Measurements from ENCODE around the gene GHRHR. TPM values are rescaled to one million over a fixed set of nuclear protein-coding genes. Genes with fewer than 3 reads are reported as not detected.

Gene GHRHR
- total RNA-seq, 1 donor from 2014 or later: not detected

DNA sequence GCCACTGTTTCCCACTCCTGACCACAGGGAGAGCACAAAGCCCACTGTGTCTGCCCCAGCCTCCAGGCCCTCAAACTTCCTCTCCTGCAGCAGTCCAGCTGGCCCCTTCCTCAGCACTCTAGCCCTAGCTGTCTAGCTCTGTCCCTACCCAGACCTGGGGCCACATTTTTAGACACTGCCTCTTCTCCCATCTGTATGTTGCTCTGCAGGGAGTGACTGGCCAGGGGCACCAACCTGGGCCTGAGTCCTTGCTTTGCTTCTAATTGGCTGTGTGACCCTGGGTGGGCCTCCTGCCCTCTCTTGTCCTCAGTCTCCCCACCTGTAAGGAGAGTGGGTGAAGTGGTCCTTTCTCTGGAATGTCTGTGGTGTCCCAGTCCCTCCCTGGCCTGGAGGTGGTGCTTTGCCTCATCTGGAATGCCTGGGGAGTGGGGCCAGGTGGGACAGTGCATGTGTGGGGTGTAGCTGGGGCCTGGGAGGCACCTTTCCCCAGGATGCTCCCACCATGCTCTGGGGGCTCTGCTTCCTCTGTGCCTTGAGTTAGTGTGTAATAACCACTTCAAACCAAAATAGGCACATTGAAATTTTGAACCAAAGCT lies 27.0 kb upstream of the GHRHR start:
- no peak for DNase-seq (ENCODE audit: extremely low spot score, unreplicated experiment)
- H3K9me3 Mint-ChIP-seq: no peaks in the 10 kb centered on the region

DNA sequence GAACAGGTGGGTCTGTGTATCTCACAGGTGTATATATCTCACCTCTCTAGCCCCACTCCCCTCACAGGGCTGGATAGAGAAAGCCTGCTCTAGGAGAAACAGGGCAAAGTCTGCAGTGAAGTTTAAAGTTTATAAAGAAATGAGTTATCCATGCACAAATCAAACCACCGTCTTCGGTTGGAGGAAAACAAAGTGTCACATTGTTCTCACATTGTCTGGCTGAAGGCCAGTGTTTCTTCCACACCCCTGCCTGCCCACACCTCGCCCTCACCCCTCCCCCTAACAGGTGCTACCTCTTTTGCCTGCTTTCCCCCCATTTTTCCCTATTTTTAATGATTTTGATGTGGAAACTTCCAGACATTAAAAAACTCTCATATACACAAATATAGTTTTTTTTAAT lies 26.3 kb upstream of the GHRHR start:
- H3K4me1 Mint-ChIP-seq (ENCODE audit: unreplicated experiment): peaks cover under 1% of the 10 kb centered on the region
- no peaks in the 10 kb centered on the region for H3K36me3 Mint-ChIP-seq
- no peak overlapping the region for H3K27ac Mint-ChIP-seq
- no peak for DNase-seq (ENCODE audit: extremely low spot score, unreplicated experiment)
- TF ChIP-seq, protein P1, sequence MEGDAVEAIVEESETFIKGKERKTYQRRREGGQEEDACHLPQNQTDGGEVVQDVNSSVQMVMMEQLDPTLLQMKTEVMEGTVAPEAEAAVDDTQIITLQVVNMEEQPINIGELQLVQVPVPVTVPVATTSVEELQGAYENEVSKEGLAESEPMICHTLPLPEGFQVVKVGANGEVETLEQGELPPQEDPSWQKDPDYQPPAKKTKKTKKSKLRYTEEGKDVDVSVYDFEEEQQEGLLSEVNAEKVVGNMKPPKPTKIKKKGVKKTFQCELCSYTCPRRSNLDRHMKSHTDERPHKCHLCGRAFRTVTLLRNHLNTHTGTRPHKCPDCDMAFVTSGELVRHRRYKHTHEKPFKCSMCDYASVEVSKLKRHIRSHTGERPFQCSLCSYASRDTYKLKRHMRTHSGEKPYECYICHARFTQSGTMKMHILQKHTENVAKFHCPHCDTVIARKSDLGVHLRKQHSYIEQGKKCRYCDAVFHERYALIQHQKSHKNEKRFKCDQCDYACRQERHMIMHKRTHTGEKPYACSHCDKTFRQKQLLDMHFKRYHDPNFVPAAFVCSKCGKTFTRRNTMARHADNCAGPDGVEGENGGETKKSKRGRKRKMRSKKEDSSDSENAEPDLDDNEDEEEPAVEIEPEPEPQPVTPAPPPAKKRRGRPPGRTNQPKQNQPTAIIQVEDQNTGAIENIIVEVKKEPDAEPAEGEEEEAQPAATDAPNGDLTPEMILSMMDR (conservative IDR thresholded peaks at IDR 0.05): no peak
- H3K4me3 Mint-ChIP-seq: no peak overlapping the region
- peaks cover 27% of the 10 kb centered on the region for H3K27me3 Mint-ChIP-seq
- H3K9me3 Mint-ChIP-seq: no peaks in the 10 kb centered on the region

More for the DNA sequence above, 27.0 kb upstream of the GHRHR start:
- TF ChIP-seq, protein P1 (conservative IDR thresholded peaks at IDR 0.05): no peak
- peaks cover 23% of the 10 kb centered on the region for H3K27me3 Mint-ChIP-seq
- H3K4me3 Mint-ChIP-seq: no peak overlapping the region
- no peak overlapping the region for H3K27ac Mint-ChIP-seq
- H3K36me3 Mint-ChIP-seq: no peaks in the 10 kb centered on the region
- H3K4me1 Mint-ChIP-seq (ENCODE audit: unreplicated experiment): peaks cover 5% of the 10 kb centered on the region

DNA sequence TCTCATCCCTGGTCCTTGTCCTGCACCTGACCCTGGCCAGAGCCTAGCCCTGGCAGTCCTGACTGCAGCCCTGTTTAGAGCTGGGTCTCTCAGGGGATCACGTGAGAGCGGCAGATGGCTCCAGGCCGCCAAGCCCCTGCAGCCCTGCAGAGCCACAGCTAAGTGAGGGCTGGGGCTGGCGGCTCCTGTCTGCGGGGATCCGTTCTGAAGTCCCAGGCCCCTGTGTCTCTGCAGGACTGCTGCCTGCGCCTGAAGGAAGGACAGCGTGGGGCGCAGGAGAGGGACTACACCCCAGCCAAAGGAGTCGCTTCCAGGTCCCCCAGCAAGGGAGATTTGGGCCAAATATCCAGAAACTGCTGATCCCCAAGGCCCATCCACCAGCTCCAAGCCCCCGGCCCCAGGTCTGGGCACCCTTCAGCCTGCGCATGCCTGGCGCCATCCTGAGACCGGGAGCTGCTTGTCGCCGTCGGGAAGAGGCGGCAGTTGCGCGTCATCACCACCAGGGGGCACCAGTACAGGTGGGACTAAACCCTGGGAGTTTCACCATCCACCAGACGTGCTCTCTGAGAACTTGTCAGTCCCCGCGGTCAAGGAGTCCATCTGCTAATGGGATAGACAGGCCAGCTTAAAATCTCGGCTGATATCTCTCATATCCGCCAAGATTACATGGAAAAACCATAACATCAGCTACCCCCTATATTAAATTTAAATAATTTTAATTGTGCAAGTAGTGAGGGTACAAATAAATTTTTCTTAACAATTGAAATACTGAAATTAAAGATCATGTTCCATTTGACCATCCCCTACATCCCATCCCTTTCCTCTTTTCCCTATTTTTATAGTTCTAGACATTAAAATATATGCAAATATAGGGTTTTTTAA lies 25.1 kb upstream of the GHRHR start:
- TF ChIP-seq, protein P1 (conservative IDR thresholded peaks at IDR 0.05): peak; percentile 99
- H3K27me3 Mint-ChIP-seq: peaks cover 36% of the 10 kb centered on the region

DNA sequence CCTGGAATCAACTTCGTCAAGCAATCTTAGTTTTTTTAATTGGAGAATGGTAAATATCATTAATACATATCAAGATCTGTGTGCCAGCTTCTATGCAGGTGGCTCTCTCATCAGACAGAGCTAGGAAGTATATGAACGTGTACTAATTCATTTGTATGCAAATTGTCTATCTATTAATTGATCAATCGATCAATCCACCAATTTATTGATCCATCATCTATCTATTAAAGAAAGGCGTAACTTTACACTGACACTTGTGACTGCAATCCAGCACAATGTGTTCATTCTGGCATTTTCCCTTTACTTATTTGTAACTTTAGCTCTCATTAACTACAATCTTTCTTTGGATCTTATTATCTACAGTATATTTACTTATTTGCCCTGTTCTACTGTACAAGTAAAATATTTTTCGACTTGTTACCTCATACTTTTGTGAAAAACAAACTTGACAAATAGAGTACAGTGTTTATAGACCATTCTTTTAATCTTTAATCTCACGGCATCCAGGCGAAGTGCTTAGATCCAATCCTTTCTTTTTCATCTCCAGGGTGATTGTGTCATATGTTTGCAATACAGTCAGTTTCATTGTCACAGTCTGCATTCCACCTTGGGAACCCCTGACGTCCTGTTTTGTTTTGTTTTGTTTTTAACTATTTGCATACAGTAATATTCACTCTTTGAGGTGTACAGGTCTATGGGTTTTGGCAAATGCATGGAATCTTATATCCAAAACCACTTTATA lies 22.0 kb upstream of the GHRHR start:
- H3K4me1 Mint-ChIP-seq (ENCODE audit: unreplicated experiment): no peaks in the 10 kb centered on the region

More for the DNA sequence above, 25.1 kb upstream of the GHRHR start:
- no peaks in the 10 kb centered on the region for H3K9me3 Mint-ChIP-seq
- DNase-seq (ENCODE audit: extremely low spot score, unreplicated experiment): peak; percentile 87
- H3K27ac Mint-ChIP-seq: no peak overlapping the region
- no peaks in the 10 kb centered on the region for H3K36me3 Mint-ChIP-seq
- peak overlapping the region; percentile 20 for H3K4me3 Mint-ChIP-seq
- no peaks in the 10 kb centered on the region for H3K4me1 Mint-ChIP-seq (ENCODE audit: unreplicated experiment)

DNA sequence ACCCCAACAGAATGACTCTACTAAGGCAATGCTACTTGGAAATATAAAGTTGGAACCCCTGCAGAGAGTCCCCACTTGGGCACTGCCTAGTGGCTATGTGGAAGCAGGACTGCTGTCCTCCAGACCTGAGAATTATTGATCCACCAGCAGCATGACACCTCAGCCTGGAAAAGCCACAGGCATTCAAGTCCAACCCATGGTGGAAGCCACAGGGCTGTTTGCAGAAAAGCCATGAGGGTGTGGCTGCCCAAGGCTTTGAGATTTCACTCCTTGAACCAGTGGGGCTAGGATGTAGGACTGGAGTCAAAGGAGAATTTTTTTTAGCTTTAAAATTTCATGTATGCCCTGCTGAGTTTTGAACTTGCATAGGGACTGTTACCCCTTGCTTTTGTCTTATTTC lies 13.6 kb upstream of the GHRHR start:
- TF ChIP-seq, protein P1 (conservative IDR thresholded peaks at IDR 0.05): no peak
- Mint-ChIP-seq H3K4me3 (no peak overlapping the region), H3K4me1 (ENCODE audit: unreplicated experiment) (no peaks in the 10 kb centered on the region), H3K36me3 (no peaks in the 10 kb centered on the region), H3K27ac (no peak overlapping the region), H3K9me3 (peaks cover 4% of the 10 kb centered on the region), H3K27me3 (peaks cover 11% of the 10 kb centered on the region)
- no peak for DNase-seq (ENCODE audit: extremely low spot score, unreplicated experiment)

More for the DNA sequence above, 22.0 kb upstream of the GHRHR start:
- Mint-ChIP-seq H3K4me3 (no peak overlapping the region), H3K27me3 (peaks cover 39% of the 10 kb centered on the region), H3K36me3 (no peaks in the 10 kb centered on the region), H3K9me3 (no peaks in the 10 kb centered on the region), H3K27ac (no peak overlapping the region)
- DNase-seq (ENCODE audit: extremely low spot score, unreplicated experiment): no peak
- TF ChIP-seq, protein P1 (conservative IDR thresholded peaks at IDR 0.05): no peak
